Epithelial cell of prostate (primary cell): ENCODE data around the gene DNMT3L.

Experiments
- DNase-seq: peaks from one replicate; pipeline ENCODE4 v3.0.0-alpha.2; 2011; ENCODE audit warnings: low read depth, low spot score
- H3K27ac ChIP-seq: fragments of 450-650 bp; 2 replicates; pipeline ENCODE4 v1.5.1; 2017; ENCODE audit warnings: mild to moderate bottlenecking

Gene DNMT3L

GRCh38 chr21:44282370-44282769 is 20.7 kb upstream of the DNMT3L start:
- no peak overlapping the region for H3K27ac ChIP-seq
- DNase-seq, result no peak

GRCh38 chr21:44281801-44282200 is 20.1 kb upstream of the DNMT3L start:
- no peak overlapping the region for H3K27ac ChIP-seq
- no peak for DNase-seq

GRCh38 chr21:44279354-44280260 is 17.9 kb upstream of the DNMT3L start:
- no peak for DNase-seq
- H3K27ac ChIP-seq, result no peak overlapping the region

DNA sequence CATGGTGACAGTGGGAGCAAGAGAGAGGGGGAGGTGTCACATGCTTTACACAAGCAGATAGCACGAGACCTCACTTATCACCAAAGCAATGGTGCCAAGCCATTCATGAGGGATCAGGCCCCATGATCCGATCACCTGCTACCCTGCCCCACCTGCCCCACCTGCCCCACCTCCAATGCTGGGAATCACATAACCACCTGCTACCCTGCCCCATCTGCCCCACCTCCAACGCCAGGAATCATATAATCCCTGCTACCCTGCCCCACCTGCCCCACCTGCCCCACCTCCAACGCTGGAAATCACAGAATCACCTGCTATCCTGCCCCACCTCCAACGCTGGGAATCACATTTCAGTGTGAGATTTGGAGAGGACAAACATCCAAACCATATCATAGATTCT is 13.3 kb upstream of the DNMT3L start:
- H3K27ac ChIP-seq, result no peak overlapping the region
- DNase-seq, result no peak

DNA sequence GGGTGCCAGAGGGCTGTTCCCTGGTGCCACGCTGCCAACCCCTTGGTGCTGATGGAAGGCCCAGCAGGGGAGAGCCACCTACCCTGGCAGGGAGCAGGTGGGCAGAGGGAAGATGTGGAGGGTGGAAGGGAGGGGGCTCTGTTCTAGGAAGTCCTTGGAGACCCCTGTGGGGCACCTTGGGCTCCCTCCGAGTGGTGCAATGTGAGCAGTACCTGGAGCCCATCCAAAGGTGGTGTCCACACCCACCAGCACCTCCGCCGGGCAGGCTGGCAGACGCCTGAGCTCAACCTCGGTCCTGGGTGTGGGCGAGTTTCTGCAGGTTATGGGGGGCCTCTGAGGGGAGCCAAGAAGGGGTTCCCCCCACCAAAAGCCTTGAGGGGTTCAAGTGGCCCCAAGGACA is 11.3 kb upstream of the DNMT3L start:
- DNase-seq, result no peak

GRCh38 chr21:44272284-44272858 is 10.7 kb upstream of the DNMT3L start:
- H3K27ac ChIP-seq, result no peak overlapping the region
- no peak for DNase-seq

More for the DNA sequence above, 11.3 kb upstream of the DNMT3L start:
- H3K27ac ChIP-seq, result no peak overlapping the region

GRCh38 chr21:44271558-44272283 is 10.0 kb upstream of the DNMT3L start:
- no peak for DNase-seq

DNA sequence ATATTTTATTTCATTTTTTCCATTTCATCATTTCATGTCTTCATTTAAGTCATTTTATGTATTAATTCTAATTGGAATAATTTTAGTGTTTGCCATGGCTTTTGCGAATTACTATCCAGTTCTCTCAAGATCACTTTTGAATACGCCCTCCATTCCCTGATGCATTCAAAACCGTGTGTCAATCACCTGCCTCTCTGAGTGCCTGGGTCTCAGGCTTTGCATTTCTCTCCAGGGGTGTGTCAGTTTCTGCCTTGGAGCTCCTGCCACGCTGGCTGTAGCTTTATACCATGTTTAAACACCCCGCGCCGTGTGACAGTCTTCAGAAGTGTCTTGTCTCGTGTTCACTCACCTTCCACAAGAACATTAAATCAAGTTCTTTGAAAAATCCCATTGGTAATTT is 7.4 kb upstream of the DNMT3L start:
- no peak overlapping the region for H3K27ac ChIP-seq

More at GRCh38 chr21:44271558-44272283, 10.0 kb upstream of the DNMT3L start:
- no peak overlapping the region for H3K27ac ChIP-seq

DNA sequence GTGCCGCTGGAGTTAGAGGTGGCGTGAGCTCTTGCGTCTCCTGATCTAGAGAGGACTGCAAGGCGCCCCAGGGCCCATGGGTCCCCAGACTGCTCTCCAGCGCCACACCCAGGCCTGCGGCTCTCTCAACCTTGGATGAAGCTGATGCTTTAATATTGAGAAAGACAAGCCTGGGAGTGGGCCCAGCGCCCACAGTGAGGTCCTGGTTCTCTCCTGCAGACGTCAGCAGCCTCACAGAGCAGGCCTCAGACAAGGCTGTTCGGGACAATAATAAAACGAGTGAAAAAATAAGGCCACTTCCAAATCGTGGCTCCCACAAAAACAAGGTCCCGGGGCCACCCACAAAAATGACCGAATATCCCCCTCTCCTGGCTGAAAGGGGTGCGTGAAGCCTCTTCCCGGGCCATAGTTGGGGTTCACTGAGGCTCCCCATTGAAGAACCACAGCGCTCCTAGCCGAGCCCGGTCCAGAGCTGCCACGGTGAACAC is 6.0 kb upstream of the DNMT3L start:
- DNase-seq, result no peak
- H3K27ac ChIP-seq, result no peak overlapping the region

More for the DNA sequence above, 7.4 kb upstream of the DNMT3L start:
- no peak for DNase-seq

GRCh38 chr21:44265734-44266270 is 4.1 kb upstream of the DNMT3L start:
- no peak for DNase-seq

GRCh38 chr21:44263768-44264167 is 2.1 kb upstream of the DNMT3L start:
- no peak for DNase-seq
- no peak overlapping the region for H3K27ac ChIP-seq

More at GRCh38 chr21:44265734-44266270, 4.1 kb upstream of the DNMT3L start:
- no peak overlapping the region for H3K27ac ChIP-seq

- H3K27ac ChIP-seq, result no peak overlapping the region
- DNase-seq, result no peak
Observed at GRCh38 chr21:44263221-44263760, 1.6 kb upstream of the DNMT3L start.

DNA sequence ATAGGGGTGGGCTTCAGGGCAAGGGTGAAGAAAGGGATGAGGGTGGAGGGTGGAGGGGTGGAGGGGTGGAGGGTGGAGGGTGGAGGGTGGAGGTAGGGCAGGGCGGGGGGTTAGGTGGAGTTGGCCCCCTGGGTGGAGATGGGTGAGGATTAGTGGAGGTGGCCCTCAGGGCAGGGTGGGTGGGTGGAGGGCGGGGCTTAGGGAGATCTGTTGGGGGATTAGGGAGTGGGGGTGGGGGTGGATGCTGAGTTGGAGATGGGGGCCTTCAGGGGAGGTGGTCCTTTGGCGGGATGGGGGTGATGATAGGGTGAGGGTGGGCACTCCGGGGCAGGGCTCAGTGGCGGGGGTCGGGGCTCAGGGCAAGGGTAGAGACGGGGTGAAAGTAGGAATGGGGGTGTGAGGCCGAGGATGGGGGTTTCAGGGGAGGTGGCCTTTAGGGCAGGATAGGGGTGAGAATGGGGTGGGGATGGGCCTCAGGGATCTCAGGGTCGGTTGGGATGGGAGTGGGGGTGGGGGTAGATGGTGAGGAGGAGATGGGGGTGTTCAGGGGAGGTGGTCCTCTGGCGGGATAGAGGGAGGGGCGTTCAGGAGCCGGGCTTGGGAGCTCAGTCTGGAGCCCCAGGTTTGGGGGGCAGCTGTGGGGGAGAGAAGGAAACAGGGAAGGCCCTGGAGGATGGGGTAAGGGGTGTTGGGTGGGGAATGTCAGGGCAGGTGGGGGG is 800 bp upstream of the DNMT3L start:
- no peak overlapping the region for H3K27ac ChIP-seq
- no peak for DNase-seq

DNA sequence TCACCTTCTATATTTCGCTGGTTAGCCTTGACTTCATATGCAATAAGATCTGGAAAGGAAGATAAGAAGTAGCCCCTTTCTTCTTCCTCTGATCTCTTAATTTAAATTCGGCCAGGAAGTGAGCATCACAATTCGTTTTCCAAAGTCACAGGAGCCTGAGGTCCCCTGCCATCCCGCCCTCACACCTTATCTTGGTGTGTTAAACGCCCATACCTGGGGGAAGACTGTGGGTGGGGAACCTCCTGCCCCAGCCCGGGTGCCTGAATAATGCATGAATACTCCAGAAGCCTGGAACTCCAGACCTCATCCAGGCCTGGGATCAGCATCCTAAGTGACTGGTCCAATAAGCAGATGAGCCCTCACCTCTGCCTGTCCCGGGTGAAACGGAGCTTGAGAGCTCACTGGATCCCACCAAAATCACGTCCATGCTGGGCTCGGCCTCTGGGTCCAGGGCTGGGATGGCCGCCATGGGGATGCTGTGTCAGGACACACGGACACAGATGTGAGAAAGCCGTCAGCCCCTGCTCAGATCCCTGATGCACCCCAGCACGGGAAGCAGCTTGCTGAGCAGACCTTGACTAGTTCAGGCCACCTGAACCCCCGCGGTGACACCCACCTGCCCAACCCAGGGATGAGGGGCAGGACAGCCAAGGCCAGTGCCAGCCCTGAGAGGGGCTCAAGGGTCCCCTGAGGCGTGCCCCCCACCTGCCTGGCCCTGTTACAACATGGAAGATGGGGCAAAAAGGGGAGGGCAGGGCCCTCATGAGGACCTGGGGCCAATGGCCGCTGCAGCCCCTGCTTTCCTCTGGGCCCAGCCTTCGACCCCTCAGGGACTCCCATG is 686 bp downstream of the DNMT3L start:
- H3K27ac ChIP-seq, result no peak overlapping the region
- no peak for DNase-seq

DNA sequence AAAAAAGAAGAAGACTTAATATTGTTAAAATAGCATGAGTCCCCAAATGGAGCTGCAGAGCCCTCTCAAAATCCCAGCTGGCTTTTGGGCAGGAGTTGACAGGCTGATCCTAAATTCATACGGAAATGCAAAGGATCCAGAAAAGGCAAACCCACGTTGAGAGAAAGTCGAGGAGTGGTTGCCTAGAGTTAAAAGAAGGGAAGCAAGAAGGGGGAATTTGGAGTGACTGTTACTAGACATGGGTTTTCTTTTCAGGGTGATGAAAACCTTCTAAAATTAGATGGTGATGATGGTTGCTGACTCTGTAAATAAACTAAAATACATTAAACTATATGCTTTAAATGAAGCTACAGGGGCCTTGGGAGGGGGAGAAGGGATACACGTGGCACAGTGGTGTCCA is 1.6 kb downstream of the DNMT3L start:
- no peak overlapping the region for H3K27ac ChIP-seq

GRCh38 chr21:44259082-44259705 is 2.5 kb downstream of the DNMT3L start:
- DNase-seq, result no peak
- no peak overlapping the region for H3K27ac ChIP-seq

More for the DNA sequence above, 1.6 kb downstream of the DNMT3L start:
- no peak for DNase-seq

DNA sequence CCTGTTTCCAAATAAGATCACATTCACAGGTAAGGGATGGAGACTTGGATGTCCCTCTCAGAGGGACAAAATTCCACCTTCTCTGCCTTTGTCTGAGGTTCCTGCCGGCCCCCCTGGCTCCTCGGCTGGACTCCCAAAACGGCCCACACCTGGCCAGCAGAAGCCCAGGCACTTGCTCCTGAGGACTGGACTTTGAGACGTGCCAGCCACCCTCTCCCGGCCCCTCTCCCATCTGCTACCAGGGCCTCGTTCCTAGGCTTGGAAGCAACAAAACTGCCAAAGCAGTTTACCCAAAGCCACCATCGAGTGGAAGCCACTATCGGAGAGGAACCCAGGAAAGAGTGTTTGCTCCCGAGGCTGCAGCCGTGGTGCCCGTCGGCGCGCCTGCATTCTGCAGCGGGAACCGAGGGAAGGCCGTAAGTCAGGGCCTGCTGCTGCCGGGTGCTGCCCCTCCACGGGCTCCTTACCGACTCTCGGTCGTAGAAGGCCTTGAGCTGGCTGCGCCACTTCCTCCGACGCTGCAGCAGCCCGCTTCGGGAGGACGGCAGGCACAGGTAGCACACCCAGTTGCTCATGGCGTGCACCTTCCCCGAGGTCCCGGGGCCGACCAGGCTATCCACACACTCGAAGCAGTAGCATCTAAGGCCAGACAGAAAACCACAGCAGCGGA is 3.5 kb downstream of the DNMT3L start:
- H3K27ac ChIP-seq, result no peak overlapping the region
- no peak for DNase-seq

- no peak overlapping the region for H3K27ac ChIP-seq
- no peak for DNase-seq
Observed at GRCh38 chr21:44255511-44255981, 6.2 kb downstream of the DNMT3L start.
